GM18907 (cell line): ENCODE data around the gene KISS1R.

Experiments used
- ATAC-seq: cut with Tn5 transposase; IDR thresholded peaks from one replicate; pipeline ENCODE4 v1.9.1; 2021; ENCODE audit warnings: mild to moderate bottlenecking, moderate library complexity; ENCODE audit not compliant: unreplicated experiment

Gene KISS1R

GRCh38 chr19:919199-920050 is 2.3 kb downstream of the KISS1R start:
- peak; percentile 8 for ATAC-seq

- ATAC-seq: peak; percentile 32
Measured at GRCh38 chr19:920051-920864, 3.1 kb downstream of the KISS1R start.

DNA sequence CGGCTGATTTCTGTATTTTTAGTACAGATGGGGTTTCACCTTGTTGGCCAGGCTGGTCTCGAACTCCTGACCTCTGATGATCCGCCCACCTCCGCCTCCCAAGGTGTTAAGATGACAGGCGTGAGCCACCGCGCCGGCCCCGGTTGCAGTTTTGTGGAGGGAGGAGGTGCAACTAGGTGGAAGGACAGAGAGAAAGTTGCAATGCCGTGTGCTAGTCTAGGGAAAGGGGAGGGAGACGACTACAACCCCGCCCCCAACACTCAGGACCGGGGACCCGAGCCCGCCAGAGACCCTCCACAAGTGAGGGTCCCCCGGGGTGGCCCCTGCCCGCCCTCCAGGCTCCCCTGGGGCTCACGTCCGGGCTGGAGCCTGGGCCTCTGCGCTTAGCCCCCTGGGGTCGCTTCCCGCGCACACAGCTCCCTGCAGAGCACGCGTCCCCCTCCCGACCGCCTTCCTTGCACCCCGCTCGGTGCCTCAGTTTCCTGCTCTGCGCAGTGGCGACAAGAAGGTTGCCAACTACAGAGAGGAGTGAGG is 7.5 kb downstream of the KISS1R start:
- ATAC-seq: peak; percentile 3

DNA sequence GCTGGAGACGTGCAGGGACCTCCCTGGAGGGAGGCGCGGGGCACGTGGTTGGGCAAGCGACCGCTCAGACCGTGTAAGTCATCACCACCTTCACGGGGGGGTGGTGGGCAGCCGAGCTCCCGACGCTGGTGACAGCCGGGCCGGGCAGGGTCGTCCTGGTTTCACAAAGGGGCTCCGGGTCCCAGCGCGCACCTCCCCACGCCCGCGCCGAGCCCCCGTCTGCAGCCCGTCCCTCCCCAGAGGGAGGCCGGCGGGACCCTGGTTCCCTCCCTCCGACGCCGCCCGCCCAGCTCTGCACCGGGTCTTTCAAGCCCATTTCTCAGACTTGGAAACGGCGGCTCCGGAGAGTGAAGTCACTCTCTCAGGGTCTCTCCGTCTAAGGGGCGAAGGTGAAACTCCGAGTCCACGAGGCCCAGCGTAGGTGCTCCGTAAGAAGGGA is 8.0 kb downstream of the KISS1R start:
- ATAC-seq: peak; percentile 34

- peak; percentile 53 for ATAC-seq
Measured at GRCh38 chr19:925526-926322, 8.6 kb downstream of the KISS1R start, which contains the start of gene ARID3A. TSS of gene ARID3A (plus strand) at chr19:926035. CDS start at chr19:929529, 3,494 bp downstream.

GRCh38 chr19:926323-926588 is 9.1 kb downstream of the KISS1R start:
- ATAC-seq: no peak

DNA sequence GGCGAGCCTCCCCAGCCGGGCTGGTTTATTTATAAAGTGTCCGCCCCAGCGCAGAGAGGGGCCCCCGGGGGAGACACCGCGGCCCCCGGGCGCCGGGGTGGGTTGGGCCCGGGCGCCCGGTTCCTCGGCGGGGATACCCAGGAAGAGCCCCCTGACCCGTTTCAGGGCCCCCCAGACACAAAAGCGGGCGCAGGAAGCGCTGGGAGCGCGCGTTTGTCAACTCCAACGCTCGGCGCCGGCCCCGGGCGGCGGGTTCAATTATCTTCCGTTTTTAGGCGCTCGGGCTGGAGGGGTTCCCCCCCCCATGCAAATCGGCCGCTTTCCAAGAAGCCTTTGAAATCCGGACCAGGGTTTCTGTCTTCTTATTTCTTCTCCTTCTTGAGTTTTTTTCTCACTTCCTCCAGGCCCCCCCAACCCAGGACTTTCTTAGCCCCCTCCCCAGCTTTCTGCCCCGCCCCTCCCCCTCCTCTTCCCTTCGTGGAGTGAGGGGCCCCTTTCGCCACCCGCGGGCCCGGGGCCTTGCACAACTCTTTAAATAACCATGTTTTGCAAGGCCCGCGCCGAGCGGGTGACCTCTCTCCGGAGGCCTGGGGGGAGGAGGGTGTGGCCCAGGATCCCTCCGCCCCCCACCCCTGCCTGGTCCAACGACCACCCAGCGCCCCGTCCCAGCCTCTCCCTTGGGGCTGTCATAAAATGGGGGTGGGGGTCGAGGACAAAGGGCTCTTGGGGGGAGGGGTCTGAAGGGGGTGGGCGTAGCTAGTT is 9.6 kb downstream of the KISS1R start:
- ATAC-seq: no peak

DNA sequence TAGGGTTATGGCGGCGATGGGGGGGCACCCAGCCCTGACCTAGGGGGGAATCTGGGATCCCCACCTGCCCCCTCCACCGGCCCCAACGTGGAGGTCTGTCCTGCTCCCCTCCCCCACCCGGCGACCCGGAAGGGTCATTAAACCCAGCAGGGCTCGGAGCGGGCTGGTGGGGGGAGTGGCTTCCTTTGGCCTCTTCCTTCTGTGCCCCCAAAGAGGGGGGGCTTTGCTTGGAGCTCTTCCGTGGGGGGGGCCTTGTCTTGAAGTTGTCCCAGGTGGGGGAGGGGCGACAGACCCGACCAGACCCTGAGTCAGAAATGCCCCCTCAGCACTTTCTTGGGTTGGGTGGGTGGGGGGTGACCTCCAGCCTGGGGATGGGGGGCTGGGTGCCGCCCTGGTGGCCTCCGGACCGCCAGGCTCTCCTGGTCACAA is 10.2 kb downstream of the KISS1R start:
- ATAC-seq: no peak

DNA sequence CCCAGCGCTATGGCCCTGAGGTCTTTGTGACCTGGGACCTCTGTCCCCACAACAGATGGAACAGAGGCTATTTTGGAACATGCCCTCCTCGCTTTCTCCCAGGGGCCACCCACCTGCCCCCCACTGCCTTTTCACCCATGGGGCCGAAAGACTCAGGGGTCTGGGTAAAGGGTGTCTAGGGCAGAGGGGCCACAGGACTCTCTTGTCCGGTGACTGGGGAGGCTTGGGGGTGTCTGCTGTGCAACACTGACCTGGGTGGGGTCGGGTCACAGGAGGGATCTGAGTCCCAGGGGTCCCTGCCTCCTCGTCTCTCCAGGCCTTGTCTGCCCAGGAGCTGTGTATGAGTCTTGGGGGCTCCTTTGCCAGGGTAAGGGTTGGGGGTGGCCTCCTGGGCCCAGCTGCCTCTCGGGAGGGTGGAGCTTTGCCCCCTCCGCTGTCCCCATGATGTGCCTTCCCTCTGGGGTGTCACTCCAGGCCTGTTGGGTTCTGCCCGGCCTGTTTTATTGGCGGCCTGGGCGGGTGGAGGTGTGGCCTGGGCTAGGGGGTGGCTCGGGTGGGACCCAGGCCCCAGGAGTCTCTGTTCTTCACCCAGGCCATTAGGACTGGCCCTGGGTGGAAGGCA is 10.8 kb downstream of the KISS1R start:
- ATAC-seq: no peak

DNA sequence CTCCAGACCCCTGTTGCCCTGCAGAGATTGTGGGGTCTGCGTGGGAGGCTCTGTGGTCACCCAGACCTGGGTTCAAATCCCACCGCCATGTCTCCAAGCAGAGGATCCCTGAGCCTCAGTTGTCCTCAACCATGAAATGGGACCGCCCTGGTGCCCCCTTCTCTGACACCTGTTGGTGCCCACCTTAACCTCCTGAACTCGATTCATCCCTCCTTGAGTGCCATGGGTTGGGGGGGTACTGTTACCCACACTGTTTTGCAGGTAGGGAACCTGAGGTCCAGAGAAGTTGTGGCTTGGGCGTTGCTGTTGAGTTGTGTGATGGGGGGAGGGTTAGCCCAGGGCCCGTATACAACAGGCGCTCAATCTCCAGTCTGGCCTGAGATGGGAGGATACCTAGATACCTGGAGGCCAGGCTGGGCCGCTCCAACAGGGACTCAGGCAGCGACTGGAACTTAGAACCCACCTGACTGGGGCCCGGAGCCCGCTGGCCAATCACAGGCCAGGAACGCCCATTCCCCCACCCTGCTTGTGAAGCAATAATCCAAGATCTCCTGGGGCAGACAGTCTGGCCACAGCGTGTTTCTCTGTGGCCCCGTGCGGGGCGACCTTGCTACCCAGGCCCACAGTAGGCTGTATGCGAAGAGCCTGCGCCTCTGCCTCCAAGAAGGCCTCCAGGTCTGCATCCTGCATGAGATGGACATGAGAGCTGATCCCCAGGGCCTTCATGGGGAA is 11.5 kb downstream of the KISS1R start:
- no peak for ATAC-seq

DNA sequence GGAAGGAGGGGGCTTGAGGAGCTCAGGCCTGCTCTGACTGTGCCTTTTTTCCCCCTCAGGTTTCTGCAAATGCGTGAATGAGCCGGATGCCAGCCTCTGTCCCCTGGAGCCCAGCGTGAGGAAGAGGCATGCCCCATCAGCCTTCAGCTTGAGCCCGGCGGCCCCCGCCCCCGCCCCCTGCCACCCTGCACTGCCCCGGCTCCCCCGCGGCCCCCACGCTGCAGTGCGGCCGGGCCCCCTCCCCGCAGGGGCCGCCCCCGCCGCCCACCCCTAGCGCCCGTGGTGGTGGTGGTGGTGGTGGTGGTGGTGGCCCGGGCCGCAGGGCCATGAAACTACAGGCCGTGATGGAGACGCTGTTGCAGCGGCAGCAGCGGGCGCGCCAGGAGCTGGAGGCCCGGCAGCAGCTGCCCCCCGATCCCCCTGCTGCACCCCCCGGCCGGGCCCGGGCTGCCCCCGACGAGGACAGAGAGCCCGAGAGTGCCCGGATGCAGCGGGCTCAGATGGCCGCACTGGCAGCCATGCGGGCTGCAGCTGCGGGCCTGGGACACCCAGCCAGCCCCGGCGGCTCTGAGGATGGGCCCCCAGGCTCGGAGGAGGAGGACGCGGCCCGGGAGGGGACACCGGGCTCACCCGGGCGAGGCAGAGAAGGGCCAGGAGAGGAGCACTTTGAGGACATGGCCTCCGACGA is 12.2 kb downstream of the KISS1R start:
- ATAC-seq: no peak

DNA sequence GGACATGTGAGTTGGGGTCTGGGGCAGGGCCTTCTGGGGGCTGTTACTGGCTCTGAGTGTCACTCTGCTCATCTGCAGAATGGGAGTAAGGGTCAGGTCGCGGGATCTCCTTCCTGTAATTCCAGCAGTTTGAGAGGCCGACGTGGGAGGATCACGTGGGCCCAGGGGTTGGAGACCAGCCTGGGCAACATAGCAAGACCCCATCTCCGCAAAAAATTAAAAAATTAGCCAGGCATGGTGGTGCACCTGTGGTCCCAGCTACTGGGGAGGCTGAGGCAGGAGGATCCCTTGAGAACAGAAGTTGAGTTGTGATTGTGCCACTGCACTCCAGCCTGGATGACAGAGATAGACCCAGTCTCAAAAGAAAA is 12.7 kb downstream of the KISS1R start:
- ATAC-seq: no peak

GRCh38 chr19:931860-932647 is 14.9 kb downstream of the KISS1R start:
- no peak for ATAC-seq

- ATAC-seq: no peak
Measured at GRCh38 chr19:932648-933552, 15.8 kb downstream of the KISS1R start.

DNA sequence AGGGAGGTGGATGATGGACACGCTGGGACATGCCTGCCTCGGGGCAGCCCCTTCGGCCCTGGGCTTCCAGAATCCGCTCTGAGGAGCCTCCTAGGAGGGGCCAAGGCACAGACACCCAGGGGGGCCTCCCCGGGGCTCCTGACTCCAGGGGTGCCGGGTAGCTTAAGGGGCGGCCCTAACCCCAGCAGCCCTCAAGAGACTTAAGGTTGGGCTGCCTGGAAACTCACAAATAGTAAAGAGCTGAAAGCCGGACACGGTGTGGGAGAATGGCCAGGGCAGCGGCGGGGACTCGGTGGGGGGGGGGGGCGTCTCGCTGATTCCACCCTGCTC is 16.4 kb downstream of the KISS1R start:
- no peak for ATAC-seq

GRCh38 chr19:934197-934840 is 17.2 kb downstream of the KISS1R start:
- ATAC-seq: no peak
